IPS-20b (cell line): ENCODE data around the gene MYL5.

Source experiments
- H3K27ac ChIP-seq: one replicate; pipeline ENCODE4 v1.5.1; 2013; ENCODE audit warnings: low read length
- H3K27me3 ChIP-seq: 2 replicates; pipeline ENCODE4 v1.6.1; 2013; ENCODE audit warnings: mild to moderate bottlenecking, low read length, inconsistent platforms; ENCODE audit not compliant: insufficient read depth
- H3K36me3 ChIP-seq: 2 replicates; pipeline ENCODE4 v1.6.1; 2013; ENCODE audit warnings: low read depth, mild to moderate bottlenecking, inconsistent platforms, low read length, moderate library complexity; ENCODE audit not compliant: insufficient read depth
- H3K4me1 ChIP-seq: 2 replicates; pipeline ENCODE4 v1.6.1; 2013; ENCODE audit warnings: mild to moderate bottlenecking, control low read depth, inconsistent platforms, low read length, moderate library complexity; ENCODE audit not compliant: insufficient read depth
- H3K4me3 ChIP-seq: 2 replicates; pipeline ENCODE4 v1.5.1; 2013; ENCODE audit warnings: mild to moderate bottlenecking, low read length, inconsistent platforms
- H3K9ac ChIP-seq: 2 replicates; pipeline ENCODE4 v1.6.1; 2013; ENCODE audit warnings: low read depth, mild to moderate bottlenecking, inconsistent platforms, low read length, moderate library complexity
- H3K9me3 ChIP-seq: 2 replicates; pipeline ENCODE4 v1.6.1; 2013; ENCODE audit warnings: mild to moderate bottlenecking, low read depth, low read length, inconsistent platforms; ENCODE audit not compliant: insufficient read depth

The MYL5 gene

GRCh38 chr4:710916-711315, 36.6 kb downstream of the MYL5 start:
- Histone ChIP-seq H3K4me3 (no peak overlapping the region), H3K27ac (no peak overlapping the region)

DNA sequence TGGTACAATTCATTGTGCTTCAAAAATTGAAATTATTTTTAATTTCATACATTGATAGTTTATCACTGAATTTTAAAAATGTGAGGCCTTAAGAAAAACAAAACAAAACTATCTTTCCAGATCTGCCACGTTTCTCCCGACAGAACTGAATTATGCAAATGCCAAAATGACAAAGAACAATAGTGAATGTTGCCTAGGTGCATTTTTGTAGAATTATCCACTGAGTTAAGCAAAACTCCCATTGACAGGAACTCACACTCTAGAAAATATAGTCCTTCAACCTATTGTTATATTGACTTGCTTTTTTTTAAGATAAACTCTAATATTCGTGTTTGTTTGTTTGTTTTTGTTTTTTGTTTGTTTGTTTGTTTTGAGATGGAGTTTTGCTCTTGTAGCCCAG, 37.8 kb downstream of the MYL5 start:
- Histone ChIP-seq H3K4me3 (no peak overlapping the region), H3K9me3 (no peaks in the 10 kb centered on the region)

More at GRCh38 chr4:710916-711315, 36.6 kb downstream of the MYL5 start:
- no peaks in the 10 kb centered on the region for H3K4me1 ChIP-seq
- H3K9ac ChIP-seq: no peak overlapping the region
- no peaks in the 10 kb centered on the region for H3K27me3 ChIP-seq
- H3K9me3 ChIP-seq: no peaks in the 10 kb centered on the region
- H3K36me3 ChIP-seq: peaks cover 26% of the 10 kb centered on the region; the same call in 1 of the 2 replicates

GRCh38 chr4:712916-713632, 38.7 kb downstream of the MYL5 start:
- Histone ChIP-seq H3K9ac (no peak overlapping the region), H3K4me1 (no peaks in the 10 kb centered on the region), H3K36me3 (peaks cover 26% of the 10 kb centered on the region; the same call in 1 of the 2 replicates), H3K27me3 (no peaks in the 10 kb centered on the region), H3K9me3 (no peaks in the 10 kb centered on the region), H3K4me3 (no peak overlapping the region), H3K27ac (no peak overlapping the region)

More for the DNA sequence above, 37.8 kb downstream of the MYL5 start:
- Histone ChIP-seq H3K36me3 (peaks cover 26% of the 10 kb centered on the region; the same call in 1 of the 2 replicates), H3K9ac (no peak overlapping the region), H3K27ac (no peak overlapping the region), H3K4me1 (no peaks in the 10 kb centered on the region), H3K27me3 (no peaks in the 10 kb centered on the region)

- Histone ChIP-seq H3K9me3 (no peaks in the 10 kb centered on the region), H3K9ac (no peak overlapping the region), H3K27me3 (no peaks in the 10 kb centered on the region), H3K4me1 (no peaks in the 10 kb centered on the region), H3K27ac (no peak overlapping the region), H3K36me3 (peaks cover 17% of the 10 kb centered on the region; the same call in 1 of the 2 replicates), H3K4me3 (no peak overlapping the region)
Observed at GRCh38 chr4:714087-714486, 39.7 kb downstream of the MYL5 start.

DNA sequence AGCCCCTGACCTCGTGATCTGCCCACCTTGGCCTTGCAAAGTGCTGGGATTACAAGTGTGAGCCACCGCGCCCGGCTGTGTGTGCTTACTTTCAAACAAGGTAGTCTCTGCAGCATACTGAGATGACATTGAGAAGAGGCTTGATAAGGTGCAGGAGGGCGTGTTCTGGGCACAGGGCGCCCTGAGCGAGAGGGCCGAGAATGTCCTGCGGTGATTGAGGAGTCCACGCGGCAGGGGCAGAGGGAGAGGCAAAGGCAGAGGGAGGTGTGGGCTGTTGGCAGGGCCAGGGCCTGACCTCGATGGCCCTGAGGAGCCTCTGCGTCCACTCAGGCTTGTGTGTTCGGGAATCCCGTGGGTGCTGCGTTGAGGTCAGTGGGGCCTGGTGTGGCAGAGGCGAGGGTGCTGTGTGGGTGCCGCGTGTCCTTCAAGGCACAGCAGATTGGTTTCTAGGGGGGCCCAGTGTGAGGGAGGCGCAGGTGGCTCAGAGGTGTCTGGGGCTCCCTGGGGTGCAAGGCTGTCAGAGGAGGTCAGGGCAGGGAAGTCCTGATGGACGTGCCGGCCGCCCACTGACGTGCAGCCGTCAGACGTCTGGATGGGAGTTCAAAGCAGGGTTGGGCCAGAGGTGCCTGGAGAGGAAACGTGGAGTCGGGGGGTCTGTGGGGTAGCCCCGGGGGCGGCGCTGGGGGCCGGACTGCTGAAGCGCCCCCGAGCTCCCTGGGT, 43.4 kb downstream of the MYL5 start:
- no peak overlapping the region for H3K27ac ChIP-seq
- no peaks in the 10 kb centered on the region for H3K9me3 ChIP-seq
- no peaks in the 10 kb centered on the region for H3K27me3 ChIP-seq
- no peak overlapping the region for H3K9ac ChIP-seq
- peaks cover under 1% of the 10 kb centered on the region; the same call in 1 of the 2 replicates for H3K36me3 ChIP-seq
- H3K4me1 ChIP-seq: no peaks in the 10 kb centered on the region
- no peak overlapping the region for H3K4me3 ChIP-seq

DNA sequence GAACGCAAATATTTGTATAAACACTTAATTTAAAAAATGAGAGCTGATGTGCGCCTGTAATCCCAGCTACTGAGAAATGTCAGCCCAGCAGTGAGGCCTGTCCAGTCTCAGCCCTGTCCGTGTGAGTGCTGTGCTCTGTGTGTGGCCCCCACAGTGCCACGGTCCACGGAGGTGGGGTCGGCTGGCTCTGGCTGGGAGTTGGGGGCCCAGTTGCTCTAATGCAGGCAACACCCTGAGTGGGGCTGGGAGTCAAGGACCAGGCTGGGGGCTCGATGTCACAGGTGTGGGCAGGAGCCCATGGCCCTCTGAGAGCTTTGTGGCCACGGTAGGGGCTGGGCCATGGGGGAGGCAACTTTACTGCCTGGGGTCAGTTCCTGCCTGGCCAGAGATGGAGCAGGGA, 44.1 kb downstream of the MYL5 start:
- no peak overlapping the region for H3K27ac ChIP-seq
- no peaks in the 10 kb centered on the region for H3K27me3 ChIP-seq
- no peak overlapping the region for H3K9ac ChIP-seq
- no peaks in the 10 kb centered on the region for H3K9me3 ChIP-seq
- peaks cover 5% of the 10 kb centered on the region; the same call in 1 of the 2 replicates for H3K36me3 ChIP-seq
- no peak overlapping the region for H3K4me3 ChIP-seq
- no peaks in the 10 kb centered on the region for H3K4me1 ChIP-seq

DNA sequence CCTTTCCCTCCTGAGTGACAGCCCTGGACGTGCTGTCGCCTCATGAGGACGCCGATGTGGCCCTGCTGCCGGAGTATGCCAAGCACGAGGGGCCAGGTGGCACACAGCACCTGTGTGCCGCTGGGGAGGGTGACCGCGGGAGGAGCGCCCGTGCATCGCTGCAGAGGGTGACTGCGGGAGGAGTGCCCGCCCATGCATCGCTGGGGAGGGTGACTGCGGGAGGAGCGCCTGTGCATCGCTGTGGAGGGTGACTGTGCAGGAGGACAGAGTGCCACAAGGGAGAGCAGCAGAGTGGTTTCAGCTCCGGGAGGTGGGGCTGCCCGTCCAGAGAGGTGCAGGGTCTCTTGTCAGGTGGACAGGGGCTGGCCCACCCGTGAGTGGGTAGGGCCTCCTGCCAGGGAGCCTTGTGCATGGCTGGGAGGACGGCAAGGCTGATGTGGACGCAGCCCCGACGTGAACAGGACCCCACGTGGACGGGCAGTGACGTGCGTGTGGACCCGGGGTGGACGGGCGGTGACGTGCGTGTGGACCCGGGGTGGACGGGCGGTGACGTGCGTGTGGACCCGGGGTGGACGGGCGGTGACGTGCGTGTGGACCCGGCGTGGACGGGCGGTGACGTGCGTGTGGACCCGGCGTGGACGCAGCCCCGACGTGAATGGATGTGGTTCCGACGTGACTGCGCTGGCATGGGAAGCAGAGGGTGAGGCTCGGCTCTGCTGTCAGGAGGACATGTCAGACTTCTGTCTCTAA, 45.9 kb downstream of the MYL5 start:
- H3K36me3 ChIP-seq: peaks cover 5% of the 10 kb centered on the region; the same call in 1 of the 2 replicates
- no peak overlapping the region for H3K27ac ChIP-seq
- H3K4me3 ChIP-seq: no peak overlapping the region

GRCh38 chr4:721261-722168, 47.2 kb downstream of the MYL5 start:
- H3K27me3 ChIP-seq: no peaks in the 10 kb centered on the region

More for the DNA sequence above, 45.9 kb downstream of the MYL5 start:
- no peaks in the 10 kb centered on the region for H3K9me3 ChIP-seq
- H3K27me3 ChIP-seq: no peaks in the 10 kb centered on the region
- H3K4me1 ChIP-seq: no peaks in the 10 kb centered on the region
- no peak overlapping the region for H3K9ac ChIP-seq

GRCh38 chr4:722169-722725, 47.9 kb downstream of the MYL5 start:
- no peaks in the 10 kb centered on the region for H3K4me1 ChIP-seq
- no peak overlapping the region for H3K4me3 ChIP-seq
- H3K27me3 ChIP-seq: no peaks in the 10 kb centered on the region
- H3K9me3 ChIP-seq: no peaks in the 10 kb centered on the region
- no peak overlapping the region for H3K27ac ChIP-seq
- no peak overlapping the region for H3K9ac ChIP-seq
- peaks cover 5% of the 10 kb centered on the region; the same call in 1 of the 2 replicates for H3K36me3 ChIP-seq

More at GRCh38 chr4:721261-722168, 47.2 kb downstream of the MYL5 start:
- no peak overlapping the region for H3K4me3 ChIP-seq
- peaks cover 5% of the 10 kb centered on the region; the same call in 1 of the 2 replicates for H3K36me3 ChIP-seq
- H3K27ac ChIP-seq: no peak overlapping the region
- no peak overlapping the region for H3K9ac ChIP-seq
- no peaks in the 10 kb centered on the region for H3K4me1 ChIP-seq
- H3K9me3 ChIP-seq: no peaks in the 10 kb centered on the region

DNA sequence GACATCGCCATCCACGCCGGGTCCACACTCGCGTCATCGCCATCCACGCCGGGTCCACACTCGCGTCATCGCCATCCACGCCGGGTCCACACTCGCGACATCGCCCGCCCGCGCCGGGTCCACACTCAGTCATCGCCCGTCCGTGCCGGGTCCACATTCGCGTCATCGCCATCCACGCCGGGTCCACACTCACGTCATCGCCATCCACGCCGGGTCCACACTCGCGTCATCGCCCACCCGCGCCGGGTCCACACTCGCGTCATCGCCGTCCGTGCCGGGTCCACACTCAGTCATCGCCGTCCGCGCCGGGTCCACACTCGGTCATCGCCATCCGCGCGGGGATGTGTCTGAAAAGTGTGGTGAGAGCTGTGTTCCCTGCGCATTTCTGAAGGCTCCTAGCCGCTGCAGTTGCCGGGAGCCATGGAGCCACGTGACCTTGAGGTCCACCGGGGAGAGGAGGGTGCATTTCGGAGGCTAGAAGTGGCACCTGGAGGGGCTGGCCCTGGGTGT, 48.6 kb downstream of the MYL5 start:
- no peaks in the 10 kb centered on the region for H3K27me3 ChIP-seq
- no peaks in the 10 kb centered on the region for H3K4me1 ChIP-seq
- no peaks in the 10 kb centered on the region for H3K9me3 ChIP-seq
- peaks cover 5% of the 10 kb centered on the region; the same call in 1 of the 2 replicates for H3K36me3 ChIP-seq
- no peak overlapping the region for H3K4me3 ChIP-seq
- no peak overlapping the region for H3K27ac ChIP-seq
- H3K9ac ChIP-seq: no peak overlapping the region
